ENCODE results near the gene AMFR. TPM values are rescaled to one million over a fixed set of nuclear protein-coding genes. Genes with fewer than 3 reads are reported as not detected.
A peak's percentile ranks its signal among the peaks of the same experiment; 100 is the strongest.

The AMFR gene
- total and polyA plus RNA-seq, 8 donors = 16.8 to 254 (median 68.2) TPM

GRCh38 chr16:56460101-56460500, 34.8 kb upstream of the AMFR start:
- H3K27ac ChIP-seq = no peak overlapping the region
- WGBS, 5 donors = 86 to 95% (median 91%) methylated on average over 2 of the region's 2 CpGs
- no peak overlapping the region for H3K4me3 ChIP-seq
- H3K27me3 ChIP-seq = no peaks in the 10 kb centered on the region
- TF ChIP-seq CTCF (IDR thresholded peaks at IDR 0.05) = no peak
- TF ChIP-seq EP300 (IDR thresholded peaks at IDR 0.05) = no peak
- TF ChIP-seq POLR2A (IDR thresholded peaks at IDR 0.05) = no peak
- no peak for TF ChIP-seq POLR2AphosphoS5 (IDR thresholded peaks at IDR 0.05)
- no peaks in the 10 kb centered on the region for H3K9me3 ChIP-seq
- peaks cover 21 to 95% (median 90%) of the 10 kb centered on the region in 4 donors for H3K36me3 ChIP-seq
- intact Hi-C loops (cut with DNase I; ENCODE audit: low total_unique reads) = no loop called here
- no peak for DNase-seq
- H3K4me1 ChIP-seq = no peaks in the 10 kb centered on the region

DNA sequence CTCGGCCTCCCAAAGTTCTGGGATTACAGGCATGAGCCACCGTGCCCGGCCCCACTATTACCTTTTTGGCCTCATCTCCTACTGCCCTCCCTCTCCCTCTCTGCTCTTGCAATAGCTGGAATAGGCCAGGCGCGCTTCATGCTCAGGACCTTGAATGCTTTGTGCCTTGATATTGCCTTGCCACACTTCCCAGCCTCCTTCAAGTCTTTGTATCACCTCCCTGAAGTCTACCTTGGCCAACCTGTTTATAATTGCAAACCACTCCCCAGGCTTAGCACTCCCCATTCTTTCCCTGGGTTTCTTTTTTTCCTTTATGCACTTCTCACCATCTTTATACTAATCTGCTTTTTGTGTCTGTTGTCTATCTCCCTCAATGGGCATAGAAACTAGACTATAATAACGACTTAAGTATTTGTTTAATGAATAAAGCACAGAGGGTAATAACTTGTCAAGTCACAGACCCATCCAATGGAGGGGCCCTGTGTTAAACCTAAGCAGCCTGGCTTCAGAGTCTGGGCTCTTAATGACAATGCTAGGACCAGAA, 32.7 kb upstream of the AMFR start:
- 90 to 94% (median 92%) methylated on average over 6 of the region's 6 CpGs for WGBS, 5 donors
- peaks cover 0 to 5% (median 4%) of the 10 kb centered on the region in 4 donors for H3K4me1 ChIP-seq
- H3K36me3 ChIP-seq = peaks cover 32 to 92% (median 88%) of the 10 kb centered on the region in 4 donors
- no peak overlapping the region for H3K4me3 ChIP-seq
- intact Hi-C loops (cut with DNase I; ENCODE audit: low total_unique reads) = no loop called here
- H3K27ac ChIP-seq = no peak overlapping the region
- DNase-seq = no peak
- H3K9me3 ChIP-seq = no peaks in the 10 kb centered on the region
- H3K27me3 ChIP-seq = no peaks in the 10 kb centered on the region
- no peak for TF ChIP-seq CTCF (IDR thresholded peaks at IDR 0.05)
- no peak for TF ChIP-seq POLR2A (IDR thresholded peaks at IDR 0.05)
- TF ChIP-seq POLR2AphosphoS5 (IDR thresholded peaks at IDR 0.05) = no peak
- TF ChIP-seq EP300 (IDR thresholded peaks at IDR 0.05) = no peak

GRCh38 chr16:56451753-56452689, 26.7 kb upstream of the AMFR start:
- Histone ChIP-seq H3K27ac (peak overlapping the region; percentile 67 to 90 (median 85)), H3K4me1 (peaks cover 29 to 50% (median 40%) of the 10 kb centered on the region in 4 donors), H3K36me3 (peaks cover 26 to 44% (median 41%) of the 10 kb centered on the region in 4 donors), H3K27me3 (no peaks in the 10 kb centered on the region), H3K9me3 (no peaks in the 10 kb centered on the region), H3K4me3 (peak overlapping the region; percentile 72 to 98 (median 86))
- intact Hi-C loops (cut with DNase I; ENCODE audit: low total_unique reads) = no loop called here
- TF ChIP-seq POLR2A (IDR thresholded peaks at IDR 0.05) (no peak), CTCF (IDR thresholded peaks at IDR 0.05) (no peak), POLR2AphosphoS5 (IDR thresholded peaks at IDR 0.05) (no peak), EP300 (IDR thresholded peaks at IDR 0.05) (no peak)
- peak in 1 of 2 donors; percentile 69 for DNase-seq
- WGBS, 5 donors = 3 to 6% (median 4%) methylated on average over 29 to 31 of the region's 31 CpGs

DNA sequence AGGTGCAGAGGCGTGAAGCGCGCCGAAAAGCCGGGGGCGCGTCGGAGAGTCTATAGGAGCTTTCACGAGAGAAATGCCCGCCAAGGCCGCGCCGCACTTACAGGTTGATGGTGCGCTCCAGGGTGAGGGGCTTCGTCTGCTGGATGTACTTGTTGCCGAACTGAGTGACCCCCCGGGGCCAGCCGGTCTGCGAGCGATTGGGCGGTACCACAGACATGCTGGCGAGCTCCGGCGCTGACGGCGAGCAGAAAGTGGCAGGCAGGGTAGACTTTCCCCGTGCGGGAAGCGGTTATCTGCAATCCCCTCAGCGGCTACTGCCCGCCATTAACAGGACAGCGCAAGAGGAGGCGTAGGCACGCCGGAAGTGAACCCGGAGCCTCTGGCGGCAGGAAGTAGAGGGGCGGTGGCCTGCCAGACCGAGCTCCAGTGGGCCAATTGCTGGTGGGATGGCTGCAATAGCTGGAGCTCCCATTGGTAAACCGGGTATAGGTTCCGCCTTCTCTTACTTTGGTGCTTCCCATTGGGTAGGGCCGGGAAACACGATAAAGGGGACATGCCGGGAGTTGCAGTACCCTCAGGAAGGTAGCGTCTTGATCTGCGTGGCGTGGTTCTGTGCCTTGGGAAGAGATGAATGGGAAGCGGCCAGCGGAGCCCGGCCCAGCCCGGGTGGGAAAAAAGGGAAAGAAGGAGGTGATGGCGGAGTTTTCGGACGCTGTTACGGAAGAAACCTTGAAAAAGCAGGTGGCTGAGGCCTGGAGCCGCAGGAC, 25.8 kb upstream of the AMFR start, which contains the start of the genes NUDT21 and OGFOD1:
NUDT21 (minus strand) TSS at position 347 of the 767 bp plus-strand sequence; CDS start at position 217, 130 bp downstream.
OGFOD1 (plus strand) TSS at position 569 of the 767 bp plus-strand sequence; CDS start at position 628, 59 bp downstream.
- Histone ChIP-seq H3K9me3 (no peaks in the 10 kb centered on the region), H3K27me3 (no peaks in the 10 kb centered on the region), H3K4me3 (peak within 1 kb of the TSS; percentile 72 to 98 (median 86)), H3K4me1 (peaks cover 29 to 50% (median 40%) of the 10 kb centered on the region in 4 donors), H3K27ac (peak within 1 kb of the TSS; percentile 67 to 90 (median 85)), H3K36me3 (peaks cover 24 to 44% (median 41%) of the 10 kb centered on the region in 4 donors)
- peak; percentile 47 to 91 (median 84) for TF ChIP-seq POLR2AphosphoS5 (IDR thresholded peaks at IDR 0.05)
- TF ChIP-seq CTCF (IDR thresholded peaks at IDR 0.05) = peak in 1 of 7 experiments; percentile 17
- TF ChIP-seq POLR2A (IDR thresholded peaks at IDR 0.05) = no peak
- peak; percentile 14 for TF ChIP-seq EP300 (IDR thresholded peaks at IDR 0.05)
- DNase-seq = peak; percentile 94 to 99
- 0 to 1% (median 0%) methylated on average over 49 to 56 of the region's 56 CpGs for WGBS, 5 donors
- intact Hi-C loops (cut with DNase I; ENCODE audit: low total_unique reads) = no loop called here

Measured in stomach (tissue), 9 donors.